ENCODE results near the gene INTS7.

GRCh38 chr1:212013672-212014071 is 21.7 kb downstream of the INTS7 start:
- TF ChIP-seq CTCF (conservative IDR thresholded peaks at IDR 0.05; ENCODE audit: low read depth in 2 of 2) (no peak), POLR2AphosphoS5 (IDR thresholded peaks at IDR 0.05; ENCODE audit: low read depth) (no peak), EZH2phosphoT487 (IDR thresholded peaks at IDR 0.05; ENCODE audit: unreplicated experiment) (no peak), REST (IDR thresholded peaks at IDR 0.05; ENCODE audit: unreplicated experiment) (no peak), CREB1 (CRISPR knock-in tag; IDR thresholded peaks at IDR 0.05; ENCODE audit: low read depth) (no peak), EZH2 (IDR thresholded peaks at IDR 0.05; ENCODE audit: low read depth, unreplicated experiment) (no peak), STAT1 (IDR thresholded peaks at IDR 0.05; ENCODE audit: unreplicated experiment) (no peak), NANOG (IDR thresholded peaks at IDR 0.05; ENCODE audit: borderline replicate concordance) (no peak), ZNF462 (CRISPR knock-in tag; IDR thresholded peaks at IDR 0.05) (no peak), ZNF331 (CRISPR knock-in tag; IDR thresholded peaks at IDR 0.05; ENCODE audit: low read depth) (no peak), JUNB (IDR thresholded peaks at IDR 0.05; ENCODE audit: unreplicated experiment) (no peak)

All from GM23338 (cell line).